M059J (cell line): ENCODE measurements around the gene PIK3C3. TPM values are rescaled to one million over a fixed set of nuclear protein-coding genes. Genes with fewer than 3 reads are reported as not detected.
"Not testable (repeated sequence)": the region's sequence is repeated elsewhere in the genome, so short reads cannot be mapped to it uniquely, and the experiment has no call there.

Experiments
- DNase-seq: peaks from one replicate; pipeline ENCODE4 v3.0.0-alpha.2; 2012; ENCODE audit warnings: low read depth
- total RNA-seq: library from RNA; depleted of rRNA; stranded (reverse); fragments of >200 nt; shearing (Covaris generic); gene quantifications from 2 replicates; pipeline ENCODE4 v1.2.3, GENCODE V29; 2014

Gene PIK3C3
- total RNA-seq, 1 experiment from 2014 or later = 67.3 TPM

GRCh38 chr18:42024131-42024530, 69.1 kb downstream of the PIK3C3 start:
- no peak for DNase-seq

DNA sequence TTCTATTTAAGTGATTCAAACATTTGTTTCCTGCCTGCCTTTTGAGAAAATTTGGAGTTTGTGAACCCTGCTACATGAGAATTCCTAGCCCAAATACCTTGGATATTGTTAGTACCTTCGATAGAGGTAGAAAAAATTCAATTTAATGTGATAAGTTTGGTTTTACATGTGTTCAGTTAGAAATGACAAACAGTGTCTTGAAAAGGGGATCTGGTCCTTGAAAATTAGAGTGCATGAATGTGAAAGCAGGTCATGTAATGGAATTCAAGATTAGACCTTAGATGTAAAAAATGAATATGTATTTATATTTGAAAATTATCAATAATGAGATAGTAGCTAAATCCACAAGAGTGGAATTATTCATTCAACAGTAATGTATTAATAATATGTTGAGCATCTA, 70.5 kb downstream of the PIK3C3 start:
- no peak for DNase-seq

DNA sequence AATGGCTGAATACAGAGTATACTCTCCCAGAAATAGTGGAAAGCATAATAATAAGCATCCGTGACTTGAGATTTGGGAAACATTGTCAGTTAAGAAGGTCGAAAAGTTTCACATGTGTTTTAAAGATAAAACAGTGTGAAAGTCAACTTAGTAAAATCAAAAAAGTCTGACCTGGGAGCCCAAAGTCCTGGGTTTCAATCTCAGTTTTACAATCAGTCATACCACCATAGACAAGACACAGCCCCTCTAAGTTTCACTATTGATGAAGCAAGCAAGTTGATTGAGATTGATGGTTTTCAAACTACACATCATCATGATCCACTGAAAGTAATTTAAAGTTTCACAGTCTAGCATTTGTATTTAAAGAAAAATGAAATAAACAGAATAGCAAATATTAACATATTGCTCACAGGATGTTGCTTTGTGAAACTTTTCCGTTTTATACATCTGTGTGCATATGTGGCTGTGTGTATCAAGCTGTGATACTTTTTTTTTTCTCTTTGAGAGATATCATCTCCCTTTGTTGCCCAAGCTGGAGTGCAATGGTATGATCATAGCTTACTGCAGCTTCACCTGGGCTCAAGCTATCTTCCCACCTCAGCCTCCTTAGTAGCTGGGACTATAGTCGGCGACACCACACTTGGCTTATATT, 71.1 kb downstream of the PIK3C3 start:
- no peak for DNase-seq

DNA sequence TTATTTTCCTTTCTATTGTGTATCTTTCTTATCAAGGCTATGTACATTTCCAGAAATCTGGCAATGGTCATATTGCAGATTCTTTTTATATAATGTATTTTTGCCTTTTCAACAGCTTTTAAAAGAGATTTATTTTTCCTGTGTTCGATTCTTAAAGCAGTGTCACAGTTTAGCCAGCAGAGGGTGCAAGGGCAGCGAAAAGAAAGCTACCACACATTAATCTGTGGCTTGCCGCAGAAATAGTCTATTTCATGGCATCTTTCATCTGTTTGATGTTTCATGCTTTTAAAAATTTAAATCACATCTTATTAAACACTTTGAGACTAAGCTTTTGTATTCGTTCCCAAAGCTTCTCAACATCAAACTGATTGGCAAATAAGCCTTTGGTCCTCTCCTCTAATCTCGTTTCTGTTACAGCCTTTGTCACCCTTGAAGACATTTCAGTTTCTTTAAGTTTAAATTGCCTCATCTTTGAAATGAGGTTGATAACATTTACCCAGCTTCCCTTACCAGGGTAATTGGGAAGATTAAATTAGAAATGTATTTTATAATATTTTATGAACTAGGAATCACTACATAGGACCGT, 73.3 kb downstream of the PIK3C3 start:
- peak; percentile 26 for DNase-seq

DNA sequence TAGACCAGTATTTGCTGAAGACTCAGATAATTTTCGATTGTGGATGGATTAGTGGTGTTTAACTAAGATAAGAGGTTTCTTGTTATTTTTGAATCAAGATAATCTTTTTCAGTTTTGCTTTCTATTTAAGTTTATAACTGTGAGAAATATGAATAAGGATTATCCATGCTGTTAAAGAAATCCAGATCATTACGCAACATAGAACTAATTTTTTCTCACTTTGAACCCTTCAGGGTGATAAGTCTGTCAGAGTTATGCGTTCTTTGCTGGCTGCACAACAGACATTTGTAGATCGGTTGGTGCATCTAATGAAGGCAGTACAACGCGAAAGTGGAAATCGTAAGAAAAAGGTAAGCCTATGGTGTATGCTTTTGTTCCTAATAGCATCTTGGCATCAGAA, 74.1 kb downstream of the PIK3C3 start:
- DNase-seq = no peak

DNA sequence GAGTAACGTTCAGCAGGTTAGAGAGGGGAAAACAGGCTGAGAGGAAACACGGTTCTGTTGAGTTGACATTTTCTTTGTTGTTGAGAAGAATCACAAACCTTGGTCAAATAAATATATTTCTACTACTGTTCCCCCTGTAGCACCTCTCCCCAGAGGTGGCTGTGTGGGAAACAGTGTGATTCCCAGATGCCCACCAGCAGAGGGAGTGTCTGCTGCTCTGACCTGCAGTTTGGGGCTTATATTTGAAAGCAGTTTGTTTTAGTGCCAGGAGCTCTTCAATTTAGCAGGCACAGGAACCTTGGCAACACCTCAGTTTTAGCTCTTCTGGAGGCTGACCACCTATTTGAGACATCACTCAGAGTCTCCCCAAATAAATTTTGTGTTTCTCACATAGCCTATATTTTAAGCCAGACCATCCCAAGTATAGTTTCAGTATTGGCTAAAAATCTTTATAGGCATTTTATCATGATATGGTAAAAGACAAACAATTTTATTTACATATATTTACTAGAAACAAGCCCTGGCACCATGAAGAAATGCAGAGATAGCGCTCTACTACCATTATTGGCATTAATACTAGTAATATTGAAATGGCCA, 75.7 kb downstream of the PIK3C3 start:
- peak; percentile 21 for DNase-seq

DNA sequence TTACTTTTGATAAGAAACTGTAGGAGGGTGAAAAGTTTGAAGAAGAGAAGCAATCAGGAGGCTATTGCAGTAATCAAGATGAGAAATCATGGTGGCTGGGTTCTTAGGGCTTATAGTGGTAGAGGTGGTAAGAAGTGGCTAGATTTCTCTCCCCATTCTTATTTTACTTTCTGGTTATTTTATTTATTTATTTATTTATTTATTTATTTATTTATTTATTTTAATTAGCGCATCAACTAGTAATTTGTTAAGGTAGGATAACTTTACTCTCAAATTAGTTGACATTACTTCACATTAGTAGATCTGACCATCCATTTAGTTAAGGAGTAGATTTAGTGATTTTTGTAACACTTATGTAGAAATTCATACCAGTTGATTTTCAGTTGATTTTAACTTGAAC, 77.4 kb downstream of the PIK3C3 start:
- DNase-seq = no peak

GRCh38 chr18:42033137-42033810, 78.2 kb downstream of the PIK3C3 start:
- no peak for DNase-seq

- peak; percentile 52 for DNase-seq
Observed at GRCh38 chr18:42038936-42039335, 83.9 kb downstream of the PIK3C3 start.

DNA sequence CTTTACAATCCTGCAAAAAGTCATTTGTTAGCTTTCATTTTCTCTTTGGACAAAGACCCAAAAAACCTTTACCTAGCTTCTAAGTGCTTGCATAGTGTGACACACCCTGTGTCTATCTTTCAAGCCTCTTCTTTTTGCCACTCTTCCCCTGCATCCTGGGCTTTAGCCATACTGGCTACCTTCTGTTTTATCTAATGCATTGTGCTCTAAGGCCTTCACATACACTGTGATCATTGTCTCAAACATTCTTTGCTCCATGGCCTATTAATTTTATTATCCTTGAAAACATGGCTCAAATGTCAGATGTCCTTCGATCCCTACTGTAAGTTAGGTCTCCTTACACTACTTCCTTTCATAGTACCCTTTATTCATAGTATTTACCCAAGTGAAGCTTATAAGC, 84.4 kb downstream of the PIK3C3 start:
- no peak for DNase-seq

DNA sequence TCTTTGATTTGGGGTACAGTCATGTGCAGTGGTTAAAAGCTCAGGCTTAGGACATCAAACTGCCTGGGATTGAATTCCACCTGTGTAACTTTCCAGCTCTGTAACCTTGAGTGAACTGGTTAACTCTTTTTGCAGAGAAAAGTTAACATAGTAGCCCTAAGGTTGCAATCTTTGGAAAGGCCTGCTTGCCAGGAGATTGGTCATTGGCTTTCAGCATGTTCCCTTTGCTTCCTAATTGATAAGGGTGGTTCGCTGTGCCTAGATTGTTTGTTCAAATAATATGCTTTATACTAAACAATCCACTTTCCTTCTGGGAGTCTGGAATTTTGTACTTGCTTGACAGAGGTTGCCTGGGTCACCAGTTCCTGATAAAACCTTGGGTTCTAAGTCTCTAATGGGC, 86.8 kb downstream of the PIK3C3 start:
- no peak for DNase-seq

DNA sequence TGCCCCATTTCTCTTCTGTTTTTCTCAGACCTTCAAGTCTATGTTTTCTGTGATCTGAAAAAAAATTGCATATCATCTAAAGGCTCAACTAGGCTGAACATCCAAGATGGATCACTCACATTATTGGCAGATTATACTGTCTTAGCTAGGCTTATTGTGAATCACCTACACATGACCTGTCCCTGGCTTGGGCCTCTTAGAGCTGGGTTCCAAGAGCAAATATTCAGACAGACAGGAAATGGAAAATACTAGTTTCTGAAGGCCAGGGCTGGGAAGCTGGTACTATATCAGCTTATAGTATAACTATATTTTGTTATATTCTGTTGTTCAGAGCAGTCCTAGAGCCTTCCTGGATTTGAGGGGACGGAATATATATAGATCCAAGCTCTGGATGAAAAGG, 90.3 kb downstream of the PIK3C3 start:
- DNase-seq = peak; percentile 15

GRCh38 chr18:42047721-42048120, 92.7 kb downstream of the PIK3C3 start:
- DNase-seq = peak; percentile 42

GRCh38 chr18:42048158-42048557, 93.1 kb downstream of the PIK3C3 start:
- peak; percentile 91 for DNase-seq

GRCh38 chr18:42049536-42049935, 94.5 kb downstream of the PIK3C3 start:
- DNase-seq = not testable (repeated sequence)

GRCh38 chr18:42051411-42051810, 96.4 kb downstream of the PIK3C3 start:
- DNase-seq = no peak

DNA sequence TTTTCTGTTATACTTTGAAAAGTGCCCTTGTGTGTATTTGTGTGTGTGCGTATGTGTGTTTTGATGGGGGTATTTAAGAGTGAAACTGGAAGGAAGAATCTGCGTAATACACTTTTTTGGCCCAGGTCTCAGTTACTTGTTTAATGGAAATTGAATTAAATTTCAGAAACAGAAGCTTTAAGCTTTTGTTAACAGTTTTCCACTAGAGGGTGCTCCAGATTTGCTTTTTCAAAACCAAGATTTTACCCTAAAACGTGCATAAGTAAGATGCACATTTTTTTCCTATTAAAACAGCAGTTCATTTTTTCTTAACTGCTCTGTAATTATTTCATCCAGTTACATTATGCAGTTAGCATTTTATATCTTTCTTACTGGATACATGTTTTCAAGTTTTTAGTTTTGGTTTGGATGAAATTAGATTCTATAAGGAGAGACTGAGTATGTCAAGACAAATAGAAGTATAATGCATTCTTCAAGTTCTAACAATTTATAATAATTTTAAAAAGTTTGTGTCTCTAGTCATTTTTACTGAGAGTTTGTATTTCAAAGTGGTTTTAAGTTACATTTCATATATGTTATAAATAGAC, 97.2 kb downstream of the PIK3C3 start:
- DNase-seq = peak; percentile 17

- DNase-seq = peak; percentile 50
Observed at GRCh38 chr18:42053188-42053781, 98.3 kb downstream of the PIK3C3 start.

GRCh38 chr18:42064109-42064508, 109.1 kb downstream of the PIK3C3 start:
- peak; percentile 45 for DNase-seq

DNA sequence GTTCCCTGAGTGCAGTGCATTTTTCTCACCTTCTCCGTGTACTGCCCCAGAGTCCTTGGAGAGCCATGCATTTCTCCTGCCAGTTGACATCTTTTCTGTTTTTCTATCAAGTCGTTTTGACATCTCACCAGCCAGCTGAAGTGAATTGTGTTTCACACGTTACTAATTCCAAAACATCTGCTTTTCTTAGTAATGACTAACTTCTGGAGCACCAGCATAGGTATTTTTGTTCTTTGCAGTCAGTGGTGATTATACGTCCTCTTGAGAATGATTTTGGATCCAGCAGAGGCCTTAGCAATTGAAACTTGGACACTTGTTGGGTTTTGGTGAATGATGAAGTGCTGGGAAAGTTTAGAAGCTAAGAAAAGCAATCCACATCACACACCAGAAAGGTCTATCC, 112.5 kb downstream of the PIK3C3 start:
- DNase-seq = no peak

- DNase-seq = no peak
Observed at GRCh38 chr18:42068030-42068429, 113.0 kb downstream of the PIK3C3 start.

- no peak for DNase-seq
Observed at GRCh38 chr18:42069036-42069435, 114.0 kb downstream of the PIK3C3 start.
